ENCODE data around the gene SCAF8. TPM values are rescaled to one million over a fixed set of nuclear protein-coding genes. Genes with fewer than 3 reads are reported as not detected.

Gene SCAF8
- polyA plus RNA-seq, 3 donors: 53.5 to 54.3 (median 54.2) TPM

DNA sequence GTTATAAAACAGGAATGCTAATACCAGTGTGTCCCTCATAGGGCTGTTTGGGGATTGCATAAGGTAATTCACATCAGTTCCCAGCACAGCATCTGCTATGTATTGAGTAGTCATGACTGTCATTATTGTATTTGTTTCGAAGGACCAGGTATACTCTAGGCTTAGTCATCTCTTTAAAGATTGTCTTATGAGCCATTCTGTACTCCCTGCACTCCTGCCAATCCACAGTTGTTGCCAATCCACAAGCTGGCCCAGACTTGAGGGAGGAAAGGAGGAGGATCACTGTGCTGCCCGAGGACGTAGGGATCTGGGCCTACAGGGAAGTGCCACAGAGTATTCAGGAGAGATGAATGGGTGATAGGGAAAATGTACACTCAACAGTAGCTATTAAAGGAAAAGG is 148.9 kb downstream of the SCAF8 start:
- no peak for DNase-seq

Other genes with a start within 250 kb of the SCAF8 start
- 10 to 100 TPM; 51.9 to 62.0 (median 58.3) TPM for gene CNKSR3, start 222.7 kb upstream of the SCAF8 start, polyA plus RNA-seq (ENCODE audit: insufficient read length in 3 of 3)